GM23338 (cell line): ENCODE results near the gene ANKFY1. TPM values are rescaled to one million over a fixed set of nuclear protein-coding genes. Genes with fewer than 3 reads are reported as not detected.
A peak's percentile ranks its signal among the peaks of the same experiment; 100 is the strongest.

Source experiments
- ATAC-seq: fragments of 200-7000 bp; cut with Tn5 transposase; 3 replicates; pipeline ENCODE4 v1.9.1; 2020
- DNase-seq: peaks from one replicate; pipeline ENCODE4 v3.0.0-alpha.2; 2015; ENCODE audit warnings: low spot score
- H2AFZ ChIP-seq: fragments of 200-600 bp; sonication (generic); 2 replicates; pipeline ENCODE4 v1.8.0; 2016; ENCODE audit warnings: antibody characterized with exemption, mild to moderate bottlenecking, moderate library complexity
- H3F3A ChIP-seq: fragments of 200-600 bp; sonication (generic); replicated peaks from 2 replicates; pipeline ENCODE4 v1.8.0; 2017; ENCODE audit warnings: antibody characterized with exemption, mixed run types, low read depth
- H3K27ac ChIP-seq: fragments of 200-600 bp; sonication (generic); 2 replicates; pipeline ENCODE4 v1.6.1; 2016; ENCODE audit warnings: low read depth
- H3K27me3 ChIP-seq: fragments of 200-600 bp; sonication (generic); 2 replicates; pipeline ENCODE4 v1.8.0; 2016; ENCODE audit warnings: mild to moderate bottlenecking, mixed run types, moderate library complexity; ENCODE audit not compliant: insufficient read depth
- H3K36me3 ChIP-seq: fragments of 200-600 bp; sonication (generic); 2 replicates; pipeline ENCODE4 v1.8.0; 2016; ENCODE audit warnings: mild to moderate bottlenecking; ENCODE audit not compliant: insufficient read depth
- H3K4me1 ChIP-seq: fragments of 200-600 bp; sonication (generic); 2 replicates; pipeline ENCODE4 v1.8.0; 2016; ENCODE audit warnings: mild to moderate bottlenecking, moderate library complexity; ENCODE audit not compliant: insufficient read depth
- H3K4me2 ChIP-seq: fragments of 200-600 bp; sonication (generic); 2 replicates; pipeline ENCODE4 v1.7.1; 2017; ENCODE audit warnings: mixed run types
- H3K4me3 ChIP-seq: fragments of 200-600 bp; sonication (generic); 2 replicates; pipeline ENCODE4 v1.6.1; 2016; ENCODE audit warnings: mixed run types
- H3K79me2 ChIP-seq: fragments of 200-600 bp; sonication (generic); replicated peaks from 2 replicates; pipeline ENCODE4 v1.8.0; 2017; ENCODE audit warnings: mild to moderate bottlenecking; ENCODE audit not compliant: insufficient read depth
- H3K9me2 ChIP-seq: fragments of 200-600 bp; sonication (generic); 2 replicates; pipeline ENCODE4 v1.8.0; 2017; ENCODE audit not compliant: insufficient read depth
- H4K20me1 ChIP-seq: fragments of 200-600 bp; sonication (generic); replicated peaks from 2 replicates; pipeline ENCODE4 v1.8.0; 2017; ENCODE audit warnings: mild to moderate bottlenecking; ENCODE audit not compliant: insufficient read depth
- H3K27ac Mint-ChIP-seq: 2 replicates; pipeline ENCODE4 v1.8.0; 2020; ENCODE audit warnings: inconsistent platforms, mild to moderate bottlenecking, moderate library complexity, mixed read lengths
- H3K27me3 Mint-ChIP-seq: 3 replicates; pipeline ENCODE4 v1.8.0; 2022; ENCODE audit warnings: low read depth, mild to moderate bottlenecking, moderate library complexity, mixed read lengths, inconsistent platforms; ENCODE audit not compliant: insufficient read depth, poor library complexity
- H3K36me3 Mint-ChIP-seq: 3 replicates; pipeline ENCODE4 v1.8.0; 2021; ENCODE audit warnings: low read depth, mild to moderate bottlenecking, inconsistent platforms, moderate library complexity, mixed read lengths
- H3K4me1 Mint-ChIP-seq: 3 replicates; pipeline ENCODE4 v1.8.0; 2020; ENCODE audit warnings: mild to moderate bottlenecking, inconsistent platforms, mixed read lengths
- H3K4me3 Mint-ChIP-seq: 3 replicates; pipeline ENCODE4 v1.8.0; 2021; ENCODE audit warnings: moderate library complexity, mild to moderate bottlenecking, inconsistent platforms, mixed read lengths
- H3K9me3 Mint-ChIP-seq: 3 replicates; pipeline ENCODE4 v1.8.0; 2020; ENCODE audit warnings: moderate library complexity, mild to moderate bottlenecking, inconsistent platforms, mixed read lengths
- CREB1 ChIP-seq: fragments of 250-450 bp; sonication (Bioruptor Pico); IDR thresholded peaks from 2 replicates; pipeline ENCODE4 v1.5.0; 2020; ENCODE audit warnings: low read depth, mild to moderate bottlenecking, moderate library complexity
- EZH2 ChIP-seq: fragments of 200-600 bp; sonication (generic); IDR thresholded peaks from one replicate; pipeline ENCODE4 v1.8.0; 2017; ENCODE audit warnings: antibody characterized with exemption, mild to moderate bottlenecking, low read depth; ENCODE audit not compliant: unreplicated experiment
- EZH2phosphoT487 ChIP-seq: fragments of 200-600 bp; sonication (generic); IDR thresholded peaks from one replicate; pipeline ENCODE4 v1.8.1; 2018; ENCODE audit warnings: antibody characterized with exemption; ENCODE audit not compliant: unreplicated experiment
- JUNB ChIP-seq: IDR thresholded peaks from one replicate; pipeline ENCODE4 v1.6.1; 2016; ENCODE audit warnings: antibody characterized with exemption; ENCODE audit not compliant: unreplicated experiment
- NANOG ChIP-seq: IDR thresholded peaks from 2 replicates; pipeline ENCODE4 v1.6.1; 2016; ENCODE audit warnings: antibody characterized with exemption, borderline replicate concordance
- POLR2AphosphoS5 ChIP-seq: IDR thresholded peaks from 2 replicates; pipeline ENCODE4 v1.6.1; 2016; ENCODE audit warnings: antibody characterized with exemption, low read depth
- STAT1 ChIP-seq: IDR thresholded peaks from one replicate; pipeline ENCODE4 v1.6.1; 2016; ENCODE audit warnings: antibody characterized with exemption; ENCODE audit not compliant: unreplicated experiment
- ZNF114 ChIP-seq: fragments of 250-450 bp; sonication (Bioruptor Pico); IDR thresholded peaks from 2 replicates; pipeline ENCODE4 v1.5.0; 2020; ENCODE audit warnings: mild to moderate bottlenecking, moderate library complexity
- ZNF331 ChIP-seq: fragments of 250-450 bp; sonication (Bioruptor Pico); IDR thresholded peaks from 2 replicates; pipeline ENCODE4 v1.5.0; 2020; ENCODE audit warnings: low read depth, mild to moderate bottlenecking, moderate library complexity
- polyA plus RNA-seq: library from polyadenylated mRNA; unstranded; fragments of >200 nt; fragmentation: Nextera tagmentation; extraction: Ambion mirVana; gene quantifications from 2 replicates; pipeline ENCODE4 v1.2.1, GENCODE V29; 2016
- total RNA-seq: library from RNA; depleted of rRNA; stranded (reverse); fragments of >200 nt; shearing (Covaris generic); gene quantifications from 2 replicates; pipeline ENCODE4 v1.2.3, GENCODE V29; 2014
- TF ChIP-seq, protein P1 (sequence below): IDR thresholded peaks from one replicate; pipeline ENCODE4 v1.6.1; 2018; ENCODE audit warnings: antibody characterized with exemption; ENCODE audit not compliant: unreplicated experiment
- TF ChIP-seq, protein P2 (sequence below): IDR thresholded peaks from 2 replicates; pipeline ENCODE4 v1.6.1; 2016; ENCODE audit warnings: antibody characterized with exemption
- TF ChIP-seq, protein P3 (sequence below): fragments of 250-450 bp; sonication (Bioruptor Pico); IDR thresholded peaks from 2 replicates; pipeline ENCODE4 v1.5.0; 2020; ENCODE audit warnings: mild to moderate bottlenecking, moderate library complexity
- TF ChIP-seq, protein P4 (sequence below), 2 experiments: fragments of 200-600 bp in 1 of 2; sonication (generic) in 1 of 2; conservative IDR thresholded peaks; 2 replicates each; pipeline versions ENCODE4 v1.5.1 to v1.6.1; 2016 to 2017; ENCODE audit warnings: antibody characterized with exemption in 2 of 2, low read depth in 2 of 2, mild to moderate bottlenecking in 2 of 2, moderate library complexity in 1 of 2

Gene ANKFY1
- total and polyA plus RNA-seq, 2 experiments from 2014 or later = 12.9 to 44.4 TPM

DNA sequence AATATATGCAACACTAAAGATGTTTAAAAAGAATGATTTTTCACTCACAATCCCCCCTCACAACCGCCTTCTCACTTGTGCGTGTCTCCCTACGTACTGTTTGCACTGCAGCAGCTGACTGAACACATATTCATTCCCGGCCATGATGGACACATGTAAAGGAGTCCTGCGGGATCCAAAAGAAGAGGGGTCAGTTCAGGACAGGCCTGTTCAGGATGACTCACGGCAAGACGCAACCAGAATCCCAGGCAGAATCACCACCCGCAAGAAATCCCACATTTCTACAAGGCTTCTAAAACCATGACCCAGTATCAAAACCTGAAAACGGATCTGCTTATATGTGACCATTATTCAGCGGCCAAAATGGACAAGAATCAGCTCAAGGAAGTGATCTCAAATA is 68.5 kb downstream of the ANKFY1 start:
- ATAC-seq = no peak

More for the DNA sequence above, 68.5 kb downstream of the ANKFY1 start:
- no peak for TF ChIP-seq EZH2
- TF ChIP-seq ZNF114 (CRISPR knock-in tag) = no peak
- TF ChIP-seq, protein P1, sequence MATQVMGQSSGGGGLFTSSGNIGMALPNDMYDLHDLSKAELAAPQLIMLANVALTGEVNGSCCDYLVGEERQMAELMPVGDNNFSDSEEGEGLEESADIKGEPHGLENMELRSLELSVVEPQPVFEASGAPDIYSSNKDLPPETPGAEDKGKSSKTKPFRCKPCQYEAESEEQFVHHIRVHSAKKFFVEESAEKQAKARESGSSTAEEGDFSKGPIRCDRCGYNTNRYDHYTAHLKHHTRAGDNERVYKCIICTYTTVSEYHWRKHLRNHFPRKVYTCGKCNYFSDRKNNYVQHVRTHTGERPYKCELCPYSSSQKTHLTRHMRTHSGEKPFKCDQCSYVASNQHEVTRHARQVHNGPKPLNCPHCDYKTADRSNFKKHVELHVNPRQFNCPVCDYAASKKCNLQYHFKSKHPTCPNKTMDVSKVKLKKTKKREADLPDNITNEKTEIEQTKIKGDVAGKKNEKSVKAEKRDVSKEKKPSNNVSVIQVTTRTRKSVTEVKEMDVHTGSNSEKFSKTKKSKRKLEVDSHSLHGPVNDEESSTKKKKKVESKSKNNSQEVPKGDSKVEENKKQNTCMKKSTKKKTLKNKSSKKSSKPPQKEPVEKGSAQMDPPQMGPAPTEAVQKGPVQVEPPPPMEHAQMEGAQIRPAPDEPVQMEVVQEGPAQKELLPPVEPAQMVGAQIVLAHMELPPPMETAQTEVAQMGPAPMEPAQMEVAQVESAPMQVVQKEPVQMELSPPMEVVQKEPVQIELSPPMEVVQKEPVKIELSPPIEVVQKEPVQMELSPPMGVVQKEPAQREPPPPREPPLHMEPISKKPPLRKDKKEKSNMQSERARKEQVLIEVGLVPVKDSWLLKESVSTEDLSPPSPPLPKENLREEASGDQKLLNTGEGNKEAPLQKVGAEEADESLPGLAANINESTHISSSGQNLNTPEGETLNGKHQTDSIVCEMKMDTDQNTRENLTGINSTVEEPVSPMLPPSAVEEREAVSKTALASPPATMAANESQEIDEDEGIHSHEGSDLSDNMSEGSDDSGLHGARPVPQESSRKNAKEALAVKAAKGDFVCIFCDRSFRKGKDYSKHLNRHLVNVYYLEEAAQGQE = no peak
- TF ChIP-seq JUNB = no peak
- TF ChIP-seq, protein P2, sequence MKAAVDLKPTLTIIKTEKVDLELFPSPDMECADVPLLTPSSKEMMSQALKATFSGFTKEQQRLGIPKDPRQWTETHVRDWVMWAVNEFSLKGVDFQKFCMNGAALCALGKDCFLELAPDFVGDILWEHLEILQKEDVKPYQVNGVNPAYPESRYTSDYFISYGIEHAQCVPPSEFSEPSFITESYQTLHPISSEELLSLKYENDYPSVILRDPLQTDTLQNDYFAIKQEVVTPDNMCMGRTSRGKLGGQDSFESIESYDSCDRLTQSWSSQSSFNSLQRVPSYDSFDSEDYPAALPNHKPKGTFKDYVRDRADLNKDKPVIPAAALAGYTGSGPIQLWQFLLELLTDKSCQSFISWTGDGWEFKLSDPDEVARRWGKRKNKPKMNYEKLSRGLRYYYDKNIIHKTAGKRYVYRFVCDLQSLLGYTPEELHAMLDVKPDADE = no peak
- no peak for TF ChIP-seq POLR2AphosphoS5
- no peak for TF ChIP-seq ZNF331 (CRISPR knock-in tag)
- TF ChIP-seq, protein P3, sequence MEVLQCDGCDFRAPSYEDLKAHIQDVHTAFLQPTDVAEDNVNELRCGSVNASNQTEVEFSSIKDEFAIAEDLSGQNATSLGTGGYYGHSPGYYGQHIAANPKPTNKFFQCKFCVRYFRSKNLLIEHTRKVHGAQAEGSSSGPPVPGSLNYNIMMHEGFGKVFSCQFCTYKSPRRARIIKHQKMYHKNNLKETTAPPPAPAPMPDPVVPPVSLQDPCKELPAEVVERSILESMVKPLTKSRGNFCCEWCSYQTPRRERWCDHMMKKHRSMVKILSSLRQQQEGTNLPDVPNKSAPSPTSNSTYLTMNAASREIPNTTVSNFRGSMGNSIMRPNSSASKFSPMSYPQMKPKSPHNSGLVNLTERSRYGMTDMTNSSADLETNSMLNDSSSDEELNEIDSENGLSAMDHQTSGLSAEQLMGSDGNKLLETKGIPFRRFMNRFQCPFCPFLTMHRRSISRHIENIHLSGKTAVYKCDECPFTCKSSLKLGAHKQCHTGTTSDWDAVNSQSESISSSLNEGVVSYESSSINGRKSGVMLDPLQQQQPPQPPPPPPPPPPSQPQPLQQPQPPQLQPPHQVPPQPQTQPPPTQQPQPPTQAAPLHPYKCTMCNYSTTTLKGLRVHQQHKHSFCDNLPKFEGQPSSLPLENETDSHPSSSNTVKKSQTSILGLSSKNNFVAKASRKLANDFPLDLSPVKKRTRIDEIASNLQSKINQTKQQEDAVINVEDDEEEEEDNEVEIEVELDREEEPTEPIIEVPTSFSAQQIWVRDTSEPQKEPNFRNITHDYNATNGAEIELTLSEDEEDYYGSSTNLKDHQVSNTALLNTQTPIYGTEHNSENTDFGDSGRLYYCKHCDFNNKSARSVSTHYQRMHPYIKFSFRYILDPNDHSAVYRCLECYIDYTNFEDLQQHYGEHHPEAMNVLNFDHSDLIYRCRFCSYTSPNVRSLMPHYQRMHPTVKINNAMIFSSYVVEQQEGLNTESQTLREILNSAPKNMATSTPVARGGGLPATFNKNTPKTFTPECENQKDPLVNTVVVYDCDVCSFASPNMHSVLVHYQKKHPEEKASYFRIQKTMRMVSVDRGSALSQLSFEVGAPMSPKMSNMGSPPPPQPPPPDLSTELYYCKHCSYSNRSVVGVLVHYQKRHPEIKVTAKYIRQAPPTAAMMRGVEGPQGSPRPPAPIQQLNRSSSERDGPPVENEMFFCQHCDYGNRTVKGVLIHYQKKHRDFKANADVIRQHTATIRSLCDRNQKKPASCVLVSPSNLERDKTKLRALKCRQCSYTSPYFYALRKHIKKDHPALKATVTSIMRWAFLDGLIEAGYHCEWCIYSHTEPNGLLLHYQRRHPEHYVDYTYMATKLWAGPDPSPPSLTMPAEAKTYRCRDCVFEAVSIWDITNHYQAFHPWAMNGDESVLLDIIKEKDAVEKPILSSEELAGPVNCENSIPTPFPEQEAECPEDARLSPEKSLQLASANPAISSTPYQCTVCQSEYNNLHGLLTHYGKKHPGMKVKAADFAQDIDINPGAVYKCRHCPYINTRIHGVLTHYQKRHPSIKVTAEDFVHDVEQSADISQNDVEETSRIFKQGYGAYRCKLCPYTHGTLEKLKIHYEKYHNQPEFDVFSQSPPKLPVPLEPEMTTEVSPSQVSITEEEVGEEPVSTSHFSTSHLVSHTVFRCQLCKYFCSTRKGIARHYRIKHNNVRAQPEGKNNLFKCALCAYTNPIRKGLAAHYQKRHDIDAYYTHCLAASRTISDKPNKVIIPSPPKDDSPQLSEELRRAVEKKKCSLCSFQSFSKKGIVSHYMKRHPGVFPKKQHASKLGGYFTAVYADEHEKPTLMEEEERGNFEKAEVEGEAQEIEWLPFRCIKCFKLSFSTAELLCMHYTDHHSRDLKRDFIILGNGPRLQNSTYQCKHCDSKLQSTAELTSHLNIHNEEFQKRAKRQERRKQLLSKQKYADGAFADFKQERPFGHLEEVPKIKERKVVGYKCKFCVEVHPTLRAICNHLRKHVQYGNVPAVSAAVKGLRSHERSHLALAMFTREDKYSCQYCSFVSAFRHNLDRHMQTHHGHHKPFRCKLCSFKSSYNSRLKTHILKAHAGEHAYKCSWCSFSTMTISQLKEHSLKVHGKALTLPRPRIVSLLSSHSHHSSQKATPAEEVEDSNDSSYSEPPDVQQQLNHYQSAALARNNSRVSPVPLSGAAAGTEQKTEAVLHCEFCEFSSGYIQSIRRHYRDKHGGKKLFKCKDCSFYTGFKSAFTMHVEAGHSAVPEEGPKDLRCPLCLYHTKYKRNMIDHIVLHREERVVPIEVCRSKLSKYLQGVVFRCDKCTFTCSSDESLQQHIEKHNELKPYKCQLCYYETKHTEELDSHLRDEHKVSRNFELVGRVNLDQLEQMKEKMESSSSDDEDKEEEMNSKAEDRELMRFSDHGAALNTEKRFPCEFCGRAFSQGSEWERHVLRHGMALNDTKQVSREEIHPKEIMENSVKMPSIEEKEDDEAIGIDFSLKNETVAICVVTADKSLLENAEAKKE = no peak
- no peak for TF ChIP-seq STAT1
- TF ChIP-seq EZH2phosphoT487 = no peak
- TF ChIP-seq CREB1 (CRISPR knock-in tag) = no peak
- no peak for TF ChIP-seq NANOG
- TF ChIP-seq, protein P4, sequence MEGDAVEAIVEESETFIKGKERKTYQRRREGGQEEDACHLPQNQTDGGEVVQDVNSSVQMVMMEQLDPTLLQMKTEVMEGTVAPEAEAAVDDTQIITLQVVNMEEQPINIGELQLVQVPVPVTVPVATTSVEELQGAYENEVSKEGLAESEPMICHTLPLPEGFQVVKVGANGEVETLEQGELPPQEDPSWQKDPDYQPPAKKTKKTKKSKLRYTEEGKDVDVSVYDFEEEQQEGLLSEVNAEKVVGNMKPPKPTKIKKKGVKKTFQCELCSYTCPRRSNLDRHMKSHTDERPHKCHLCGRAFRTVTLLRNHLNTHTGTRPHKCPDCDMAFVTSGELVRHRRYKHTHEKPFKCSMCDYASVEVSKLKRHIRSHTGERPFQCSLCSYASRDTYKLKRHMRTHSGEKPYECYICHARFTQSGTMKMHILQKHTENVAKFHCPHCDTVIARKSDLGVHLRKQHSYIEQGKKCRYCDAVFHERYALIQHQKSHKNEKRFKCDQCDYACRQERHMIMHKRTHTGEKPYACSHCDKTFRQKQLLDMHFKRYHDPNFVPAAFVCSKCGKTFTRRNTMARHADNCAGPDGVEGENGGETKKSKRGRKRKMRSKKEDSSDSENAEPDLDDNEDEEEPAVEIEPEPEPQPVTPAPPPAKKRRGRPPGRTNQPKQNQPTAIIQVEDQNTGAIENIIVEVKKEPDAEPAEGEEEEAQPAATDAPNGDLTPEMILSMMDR (conservative IDR thresholded peaks at IDR 0.05; ENCODE audit: low read depth in 2 of 2) = no peak
- Histone ChIP-seq H3K9me2 (no peaks in the 10 kb centered on the region), H4K20me1 (no peaks in the 10 kb centered on the region; the same call in 1 of the 2 replicates), H3F3A (peaks cover 1% of the 10 kb centered on the region; the same call in 1 of the 2 replicates), H3K4me2 (no peak overlapping the region), H2AFZ (no peak overlapping the region), H3K36me3 (peaks cover 12% of the 10 kb centered on the region), H3K4me1 (no peaks in the 10 kb centered on the region), H3K27me3 (no peaks in the 10 kb centered on the region), H3K4me3 (no peak overlapping the region), H3K27ac (0 out of 2 replicates have a peak overlapping the region, but pooled peaks have one; percentile 45), H3K79me2 (no peaks in the 10 kb centered on the region)
- Mint-ChIP-seq H3K27me3 (peaks cover 1% of the 10 kb centered on the region), H3K4me3 (no peak overlapping the region), H3K4me1 (no peaks in the 10 kb centered on the region; the same call in 2 of the 3 replicates), H3K36me3 (peaks cover 45% of the 10 kb centered on the region), H3K9me3 (no peaks in the 10 kb centered on the region), H3K27ac (peak overlapping the region; percentile 7)
- DNase-seq = no peak
